C1 segment of cervical spinal cord (tissue), 14 donors: Measurements from ENCODE around the gene EFNB2.

Experiments
- DNase-seq, 14 donors: peaks; one replicate each; lab custom pipeline; 2025; lab: John Stamatoyannopoulos, UW

EFNB2 gene

DNA sequence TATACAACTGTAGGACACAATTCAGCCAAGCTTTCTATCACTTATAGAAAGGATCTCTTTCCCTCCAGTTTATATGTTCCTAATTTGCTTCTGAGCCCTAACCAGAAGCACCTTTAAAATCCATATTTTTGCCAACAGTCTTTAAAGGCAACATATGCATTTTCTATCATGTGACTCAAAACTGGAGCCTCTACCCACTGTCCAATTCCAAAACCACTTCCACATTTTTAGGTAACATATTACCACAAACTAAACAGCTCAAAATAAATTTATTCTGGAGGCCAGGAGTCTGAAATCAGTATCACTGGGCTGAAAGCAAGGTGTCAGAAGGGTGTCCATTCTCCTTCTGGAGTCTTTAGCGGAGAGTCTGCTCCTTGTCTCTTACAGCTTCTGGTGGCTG lies 15.9 kb upstream of the EFNB2 start:
- no peak for DNase-seq

DNA sequence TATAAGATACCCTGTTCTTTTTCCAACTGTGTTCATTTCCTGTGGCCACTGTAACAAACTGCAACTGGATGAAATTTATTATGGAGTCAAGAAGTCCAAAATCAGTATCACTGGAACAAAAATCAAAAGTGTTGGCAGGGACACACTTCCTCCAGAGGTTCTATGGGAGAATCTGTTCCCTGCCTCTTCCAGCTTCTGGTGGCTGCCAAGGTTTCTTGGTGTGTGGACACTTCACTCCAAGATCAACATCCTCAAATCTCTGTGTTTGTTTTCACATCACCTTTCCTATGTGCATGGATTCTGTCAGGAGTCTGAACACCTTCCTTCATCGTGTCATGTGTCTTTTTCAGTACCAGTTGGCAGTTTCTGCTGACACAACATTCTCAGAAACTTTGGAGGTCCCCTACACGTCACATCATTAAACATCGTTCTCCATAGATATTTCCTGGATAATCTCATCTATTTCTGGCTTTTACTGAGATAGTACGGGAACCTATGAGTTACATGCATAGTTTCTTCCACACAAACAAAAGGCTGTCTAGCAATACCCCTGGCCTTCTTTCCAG lies 15.2 kb upstream of the EFNB2 start:
- DNase-seq = no peak

DNA sequence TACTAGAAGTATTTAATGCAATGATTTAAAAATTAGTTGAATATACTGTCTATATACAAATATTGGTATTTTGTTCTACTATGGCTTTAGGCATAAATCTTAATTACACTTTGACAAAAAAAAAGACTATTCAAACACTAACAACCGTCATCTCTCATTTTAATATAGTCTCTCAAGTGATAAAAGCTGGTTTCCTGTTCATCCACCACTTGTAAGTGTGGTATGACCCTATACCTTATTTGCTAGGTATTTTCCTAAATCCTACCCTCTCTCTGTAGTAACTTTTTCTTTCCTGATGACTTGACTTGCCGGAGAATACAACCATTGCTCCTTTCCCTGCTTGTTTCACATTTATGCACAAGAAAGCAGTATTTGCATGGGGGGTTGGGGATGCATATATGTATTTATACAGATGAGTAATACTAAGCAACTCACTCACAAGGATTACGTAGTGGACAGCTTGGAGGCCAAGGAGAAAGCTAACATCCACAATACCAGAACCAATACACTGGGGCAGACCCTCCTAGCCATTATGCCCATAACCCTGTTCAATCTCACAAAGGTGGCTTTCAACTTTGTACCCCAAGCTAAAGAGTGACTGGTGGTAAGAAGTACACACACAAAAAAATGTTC lies 12.7 kb upstream of the EFNB2 start:
- no peak for DNase-seq

DNA sequence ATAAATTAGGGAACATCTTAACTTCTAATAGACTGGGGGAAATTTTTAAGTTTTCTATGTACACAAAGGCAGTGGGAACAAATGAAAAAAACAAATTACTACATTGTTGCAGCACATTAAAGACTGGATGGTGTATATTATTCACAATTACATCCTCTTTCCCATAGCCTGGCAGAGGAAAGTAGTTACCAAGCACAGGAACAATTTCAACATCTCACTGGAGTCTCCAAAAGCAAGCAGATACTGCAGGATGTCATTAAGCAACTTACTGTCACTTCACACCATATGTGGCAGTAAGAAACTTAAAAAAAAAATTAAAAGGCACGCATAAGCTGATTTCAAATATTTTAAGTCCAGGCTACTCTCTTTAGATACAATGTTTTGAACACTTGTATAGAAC lies 6.4 kb upstream of the EFNB2 start:
- DNase-seq = no peak

DNA sequence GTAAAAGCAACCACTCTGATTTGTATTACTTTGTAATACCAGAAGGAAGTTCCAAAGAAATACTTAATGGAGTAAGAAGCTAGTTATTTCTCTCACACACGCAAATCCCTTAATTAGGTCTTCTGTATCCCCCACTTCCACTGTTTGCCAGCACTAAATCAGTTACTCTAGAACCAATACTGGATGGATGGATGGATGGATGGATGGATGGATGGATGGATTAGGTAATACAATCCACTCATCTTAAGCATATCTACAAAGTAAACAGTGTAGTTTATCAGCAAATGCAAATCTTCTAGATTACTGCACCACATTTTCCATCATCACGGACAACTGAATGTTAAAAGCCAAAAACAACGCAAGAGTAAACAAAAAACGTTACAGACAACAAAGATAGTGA lies 5.2 kb upstream of the EFNB2 start:
- no peak for DNase-seq

DNA sequence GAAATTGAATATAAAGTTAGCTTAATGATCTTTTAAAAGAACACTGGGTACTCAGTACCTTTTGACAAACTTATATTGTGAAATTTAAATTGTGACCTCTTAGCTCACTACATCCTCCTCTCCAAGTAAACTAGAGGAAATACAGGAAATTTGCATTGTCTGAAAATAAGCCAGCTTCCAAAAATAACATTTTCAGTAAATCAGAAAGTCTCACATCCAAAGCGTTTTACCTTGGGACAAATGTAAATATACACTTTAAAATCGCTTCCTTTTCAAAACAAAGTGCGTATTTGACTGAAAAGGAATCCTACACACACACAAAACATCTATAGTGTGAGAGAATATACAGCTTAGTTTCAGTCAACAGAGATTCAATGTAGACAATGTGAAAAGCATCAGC lies 2.1 kb upstream of the EFNB2 start:
- DNase-seq = no peak

DNA sequence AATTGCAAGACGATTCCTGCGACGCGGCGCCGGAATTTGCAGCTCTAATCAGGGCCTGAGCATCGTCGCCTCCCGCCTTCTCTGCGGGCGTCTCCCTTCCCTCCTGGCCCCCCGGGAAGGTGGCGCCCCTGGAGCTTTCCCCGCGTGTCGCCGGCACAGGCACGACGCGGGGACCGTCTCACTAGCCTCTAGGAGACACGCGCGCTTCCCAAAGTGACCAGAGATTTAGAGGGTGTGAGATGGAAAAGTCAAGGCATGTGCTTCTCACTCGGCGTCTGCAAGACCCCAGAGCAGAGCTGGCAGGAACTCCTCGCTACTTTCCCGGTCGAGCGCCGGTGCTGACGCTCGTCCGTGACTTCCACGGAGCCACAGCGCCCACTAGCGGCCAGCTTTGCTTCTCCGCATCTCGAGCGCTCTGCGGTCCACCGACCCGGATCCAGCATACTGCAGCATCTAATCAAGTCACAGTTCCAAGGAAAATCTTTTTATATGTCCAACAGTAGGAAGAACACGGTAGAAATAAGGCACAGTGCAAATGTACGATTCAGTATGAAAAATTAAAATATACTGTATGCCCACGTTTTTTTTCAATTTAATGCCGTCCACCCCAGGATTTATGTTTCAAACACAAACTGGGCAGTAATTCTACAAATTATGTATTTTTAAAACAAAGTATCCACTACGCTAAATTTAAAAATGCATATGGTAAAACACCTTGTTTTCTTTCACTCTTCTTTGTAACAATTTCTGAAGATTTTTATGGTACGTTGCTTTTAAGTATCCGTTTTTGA lies 977 bp upstream of the EFNB2 start:
- peak; percentile 22 to 86 (median 72) for DNase-seq

DNA sequence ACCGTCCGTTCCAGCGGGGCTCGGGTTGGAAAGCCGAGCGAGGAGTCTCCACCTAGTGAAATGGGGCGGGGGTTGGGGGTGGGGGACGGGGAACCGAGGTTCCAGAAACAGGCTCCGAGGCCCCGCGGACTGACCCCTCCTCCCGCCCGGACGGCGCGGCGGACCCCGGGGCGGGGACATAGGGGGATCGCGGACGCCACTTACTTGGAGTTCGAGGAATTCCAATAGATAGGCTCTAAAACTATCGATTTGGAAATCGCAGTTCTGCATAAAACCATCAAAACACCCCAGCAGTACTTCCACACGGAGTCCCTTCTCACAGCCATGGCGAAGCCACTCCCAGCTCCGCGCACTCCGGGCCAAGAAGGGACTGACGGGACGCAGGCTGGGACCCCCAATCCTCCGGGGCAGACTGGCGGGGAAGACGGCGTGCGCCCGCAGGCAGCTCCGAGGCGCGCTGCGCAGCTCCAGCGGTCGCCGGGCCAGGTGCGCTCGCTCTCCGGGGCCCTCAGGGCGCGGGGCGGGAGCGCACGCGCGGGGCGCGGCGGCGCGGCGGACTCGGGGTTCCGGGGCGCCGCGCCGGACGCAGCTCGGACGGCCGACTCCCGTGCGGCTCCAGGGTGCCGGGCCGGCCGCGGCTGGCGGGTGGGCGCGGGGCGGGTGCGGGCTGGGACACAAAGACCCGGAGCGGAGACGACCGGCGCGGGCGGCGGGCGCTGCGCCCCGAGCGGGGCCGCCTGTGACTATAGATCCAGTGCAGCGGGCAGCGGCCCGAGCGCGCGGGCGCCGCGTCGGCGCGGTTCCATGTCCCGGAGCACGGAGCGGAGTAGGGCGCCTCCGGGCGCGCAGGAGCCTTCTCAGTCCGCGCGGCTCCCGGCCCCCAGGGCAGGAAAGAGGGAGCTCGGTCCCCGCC lies 567 bp downstream of the EFNB2 start:
- DNase-seq = no peak

DNA sequence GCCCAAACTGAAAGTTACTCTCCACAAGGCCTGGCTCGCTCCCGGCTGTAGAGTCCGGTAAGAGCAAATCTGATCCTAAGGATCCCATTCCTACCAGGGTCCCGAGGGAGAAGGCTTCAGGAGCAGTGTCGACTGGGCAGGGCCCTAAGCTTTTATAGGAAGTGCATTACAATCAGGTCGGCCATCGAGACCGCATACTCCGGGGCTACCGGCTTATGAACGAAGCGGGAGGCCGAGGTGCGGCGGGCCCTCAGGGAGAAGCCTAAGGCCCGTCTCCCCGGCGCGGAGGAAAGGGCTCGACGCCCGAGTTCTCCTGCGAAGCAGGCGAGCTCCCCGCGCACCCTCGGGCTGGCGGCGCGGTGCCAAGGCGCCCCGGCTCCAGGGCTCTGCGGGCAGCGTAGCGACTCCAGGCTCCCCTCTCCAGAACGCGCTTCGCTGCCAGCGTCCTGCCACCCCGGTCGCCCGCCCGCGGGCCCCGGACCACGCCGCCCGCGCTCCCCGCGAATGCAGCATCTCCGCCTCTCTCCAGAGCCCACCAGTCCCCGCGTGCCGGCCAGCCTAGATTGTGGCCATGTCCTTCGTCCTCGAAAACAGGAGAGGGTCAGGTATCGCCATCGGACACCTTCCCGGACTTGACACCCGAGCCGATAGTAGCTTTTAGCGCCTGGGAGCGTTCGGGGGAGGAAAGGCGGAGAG lies 1.4 kb downstream of the EFNB2 start:
- DNase-seq = peak in 9 of 14 donors; percentile 19 to 66 (median 49)

DNA sequence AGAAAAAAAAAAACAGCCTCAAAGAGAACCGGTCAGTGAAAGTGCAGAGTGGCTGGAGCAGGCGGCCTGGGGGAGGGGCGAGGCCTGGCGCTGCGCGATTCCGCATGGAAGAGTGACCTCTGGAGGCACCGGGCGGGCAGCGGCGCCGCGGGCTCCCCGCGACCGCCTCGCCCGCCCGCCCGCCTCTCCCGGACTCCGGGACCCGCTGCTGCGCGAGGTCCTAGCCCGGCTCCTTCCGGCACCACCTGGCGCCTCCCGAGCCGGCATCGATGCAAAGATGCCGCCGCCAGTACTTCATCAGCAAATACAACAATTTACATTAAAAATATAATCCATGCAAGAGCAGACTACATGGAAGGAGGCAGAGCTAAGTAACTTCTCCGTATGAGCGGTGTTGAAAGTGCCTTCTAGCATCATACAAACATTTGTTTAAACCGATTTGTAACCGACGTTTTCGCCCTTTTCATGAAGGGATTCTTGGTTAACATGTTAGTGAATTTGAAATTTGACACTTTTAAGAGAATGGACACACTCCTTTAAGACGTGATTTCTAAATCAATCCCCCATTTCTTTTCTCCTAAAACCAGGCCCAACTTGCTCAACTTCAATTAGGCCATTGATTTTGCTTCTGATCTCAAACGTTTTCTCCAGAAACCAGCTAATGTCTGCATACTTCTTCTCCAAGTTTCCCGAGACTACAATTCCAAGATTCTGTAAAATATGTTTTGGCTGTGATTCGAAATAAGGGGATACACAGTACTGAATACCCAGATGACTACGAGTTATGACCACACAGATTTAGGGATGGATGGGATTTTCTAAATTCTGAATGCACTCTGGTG lies 2.1 kb downstream of the EFNB2 start:
- peak in 13 of 14 donors; percentile 36 to 84 (median 72) for DNase-seq

DNA sequence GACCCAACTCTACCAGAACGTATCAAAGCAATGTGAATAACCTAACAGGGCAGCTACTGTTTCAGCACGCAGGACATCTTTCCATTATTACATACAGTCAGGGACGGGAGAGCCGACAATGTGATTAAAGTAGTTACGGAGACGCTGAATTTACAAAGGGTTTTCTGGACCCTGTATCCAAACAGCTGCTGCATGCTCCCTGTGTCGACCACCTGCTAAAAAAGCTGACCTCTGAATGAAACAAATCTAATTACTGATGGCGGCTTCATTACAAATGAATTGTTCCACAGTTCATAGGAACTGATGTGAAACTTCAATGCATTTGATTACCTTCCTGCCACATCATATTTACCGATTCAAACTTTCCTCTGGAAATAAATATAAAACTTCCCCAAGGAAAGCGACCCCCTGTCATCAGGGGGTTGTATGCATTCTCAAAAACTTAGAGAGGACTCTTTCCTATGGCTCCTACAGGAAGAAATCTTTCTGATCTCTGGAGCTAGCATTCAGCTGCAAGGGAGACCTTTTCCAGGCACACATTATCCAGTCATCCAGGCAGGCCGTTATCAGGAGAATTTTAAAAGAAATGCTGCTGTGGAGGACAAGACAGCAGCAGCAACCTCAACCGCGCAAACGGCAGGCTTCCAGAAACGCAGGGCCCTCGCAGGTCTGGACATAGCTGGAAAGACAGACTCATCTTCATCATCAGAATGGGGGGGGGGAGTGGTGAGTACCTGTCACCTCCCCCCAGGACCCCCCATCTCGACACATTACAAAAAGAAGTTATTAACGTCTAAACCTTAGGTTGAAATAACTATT lies 3.1 kb downstream of the EFNB2 start:
- peak in 2 of 14 donors; percentile 24 to 42 for DNase-seq

DNA sequence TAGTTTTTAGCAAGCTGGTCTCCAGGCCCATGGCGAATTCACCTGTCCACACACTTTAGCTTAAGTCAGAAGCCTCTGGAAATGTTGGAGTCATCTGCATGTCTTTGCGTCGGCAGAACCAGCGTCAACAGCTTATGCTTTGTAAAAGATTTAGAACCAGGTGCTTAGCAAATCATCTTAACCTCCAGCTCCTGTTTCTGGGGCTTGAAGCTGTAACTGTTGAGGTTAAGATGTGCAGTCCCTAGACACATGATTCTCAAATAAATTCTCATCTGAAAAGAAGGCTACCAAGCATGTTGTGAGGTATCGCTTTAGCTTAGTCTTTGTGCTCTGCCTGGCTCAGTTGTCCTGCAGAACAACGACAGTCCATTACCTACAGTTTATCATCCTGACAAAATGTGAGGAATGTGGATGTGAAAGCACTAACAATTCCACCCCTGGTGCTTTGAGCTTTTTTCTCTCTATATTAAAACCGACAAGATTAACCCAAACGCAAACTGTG lies 4.4 kb downstream of the EFNB2 start:
- no peak for DNase-seq

DNA sequence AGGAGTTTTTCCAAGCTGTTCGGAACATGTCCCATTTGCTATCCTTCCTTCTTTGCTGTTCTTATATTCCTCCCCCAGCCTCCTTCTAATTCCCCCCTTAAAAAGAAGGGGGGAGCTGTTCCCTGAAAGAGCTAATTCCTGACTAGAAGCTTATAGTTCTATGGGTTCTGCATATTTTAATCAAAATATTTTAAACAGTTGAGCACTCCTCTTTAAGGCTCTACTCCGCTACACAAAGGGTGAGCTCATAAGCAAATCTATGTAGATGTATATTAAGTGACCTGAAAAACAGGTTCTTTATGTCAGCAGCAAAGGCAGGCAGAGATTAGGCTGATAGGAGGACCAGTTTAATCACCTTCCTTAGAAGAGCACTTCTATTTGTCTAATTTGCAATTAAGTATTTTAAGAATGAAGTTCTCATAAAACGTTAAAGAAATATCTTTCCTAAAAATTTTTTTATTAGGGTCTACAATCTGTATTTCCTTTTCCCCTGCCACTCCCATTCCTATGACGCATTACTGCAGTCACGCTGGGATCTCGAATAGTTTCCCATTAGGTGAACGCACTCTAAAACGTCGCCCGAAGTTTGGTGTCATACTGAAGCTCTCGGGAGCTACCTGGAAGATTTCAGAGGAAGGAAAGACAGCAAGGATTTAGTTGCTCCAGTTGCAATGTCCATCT lies 5.2 kb downstream of the EFNB2 start:
- DNase-seq = no peak

DNA sequence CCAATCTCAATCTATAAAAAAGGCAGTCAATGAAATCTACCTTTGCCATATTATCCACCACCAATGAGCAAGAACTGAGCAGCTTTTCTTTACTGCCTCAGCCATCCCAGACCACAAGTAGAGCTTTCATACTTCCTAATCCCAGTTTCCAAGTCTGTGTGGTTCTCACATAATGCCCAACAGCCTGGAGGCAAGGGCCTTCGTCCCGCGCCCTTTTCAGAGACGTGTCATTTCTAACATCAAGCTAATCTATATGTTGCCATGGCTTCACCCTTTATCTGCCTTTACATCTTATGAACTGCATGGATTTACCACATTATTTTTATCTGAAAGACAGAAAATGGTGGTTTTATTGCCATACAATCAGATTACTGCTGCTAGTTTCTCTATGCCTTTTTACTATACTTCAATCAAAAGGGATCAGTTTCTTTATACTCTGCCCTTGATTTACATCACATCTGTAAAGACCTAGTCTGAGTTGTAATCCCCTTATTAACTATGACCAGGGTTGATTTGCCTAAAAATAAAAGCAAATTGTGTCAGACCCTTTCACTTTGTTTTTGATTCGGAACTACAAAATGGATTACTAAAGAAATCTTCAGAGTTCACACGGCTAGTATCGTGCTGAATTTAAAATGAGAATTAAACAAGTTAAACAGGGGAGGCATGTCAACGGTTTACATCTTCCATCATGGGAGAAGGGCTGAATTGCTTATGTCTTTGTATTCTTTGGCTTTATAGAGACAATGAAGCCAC lies 5.9 kb downstream of the EFNB2 start:
- DNase-seq = no peak

DNA sequence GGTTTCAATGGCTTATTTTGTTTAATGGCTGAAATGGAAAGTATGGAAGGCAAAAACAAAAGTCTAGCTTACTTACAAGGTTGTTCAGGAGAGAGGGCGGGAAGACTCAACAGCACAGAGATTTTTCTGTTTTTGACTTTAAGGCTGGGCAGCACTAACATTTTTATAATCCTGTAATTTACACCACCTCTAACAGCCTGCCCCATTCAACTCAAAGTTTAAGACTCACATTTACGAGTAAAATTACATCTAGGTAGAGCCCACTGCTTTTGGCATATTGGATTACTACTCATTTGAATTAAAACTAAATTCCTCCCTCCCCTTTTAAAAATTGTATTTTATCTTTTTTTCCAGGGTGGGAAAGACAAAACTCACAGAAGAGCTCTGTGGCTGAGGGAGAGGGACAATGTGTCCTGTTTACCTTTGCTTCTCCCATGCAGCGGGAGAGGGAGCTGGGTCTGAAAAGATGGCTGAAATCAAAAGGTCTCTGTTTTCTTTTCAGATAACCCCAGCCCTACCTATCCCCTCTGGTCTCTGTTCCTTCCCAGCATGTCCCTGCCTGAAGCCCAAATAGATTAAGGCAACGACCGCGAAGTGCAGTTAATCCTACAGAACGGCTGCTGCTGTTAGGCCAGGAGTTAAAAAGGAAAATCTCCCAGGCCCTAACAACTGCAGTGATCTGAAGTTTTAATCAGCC lies 6.6 kb downstream of the EFNB2 start:
- DNase-seq = no peak

DNA sequence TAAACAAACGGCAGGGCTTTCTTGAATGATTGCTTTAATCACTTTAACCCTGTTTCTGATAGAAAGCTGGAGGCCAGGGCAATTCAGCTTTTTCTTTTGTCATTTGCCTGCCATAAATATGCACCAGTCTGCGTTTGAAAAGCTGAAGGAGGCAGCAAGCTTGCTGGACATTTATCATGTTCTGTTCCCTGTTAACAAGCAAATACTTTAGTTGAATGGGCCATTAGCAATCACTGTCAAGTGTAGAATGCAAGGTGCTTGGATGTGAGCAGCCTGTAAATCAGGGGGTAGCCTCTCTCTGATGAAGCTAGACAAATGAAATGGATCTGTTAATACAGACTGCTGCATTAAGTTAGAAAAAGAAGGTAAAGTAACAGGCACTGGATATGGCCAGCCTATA lies 7.6 kb downstream of the EFNB2 start:
- no peak for DNase-seq

DNA sequence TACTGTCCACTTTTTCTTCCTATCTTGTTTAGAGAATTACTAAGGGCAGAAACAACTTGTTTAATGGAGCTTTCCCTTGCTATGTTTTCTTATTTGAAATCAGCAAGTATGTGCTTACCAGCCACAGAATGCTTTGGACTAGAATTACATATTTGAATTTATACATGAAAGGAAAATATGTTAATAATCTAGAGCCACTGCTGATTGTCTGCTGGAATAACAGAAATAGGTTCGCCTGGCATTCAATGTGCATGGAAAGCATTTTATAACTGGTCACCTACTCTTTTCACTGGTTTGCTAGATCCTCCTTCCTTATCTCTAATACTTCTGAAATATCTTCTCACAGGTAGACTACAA lies 8.0 kb downstream of the EFNB2 start:
- no peak for DNase-seq
